HL-60 (cell line): Measurements from ENCODE around the gene PRRX1.

Source experiments
- DNase-seq, 2 experiments: peaks; one replicate each; pipeline ENCODE4 v3.0.0-alpha.2; 2010 to 2020; ENCODE audit warnings: low read depth in 1 of 2, low spot score in 1 of 2
- H3K27ac ChIP-seq: fragments of 250-450 bp; sonication (Bioruptor Pico); replicated peaks from 2 replicates; pipeline ENCODE4 v1.5.1; 2020; ENCODE audit warnings: mild to moderate bottlenecking, moderate library complexity
- H3K27me3 ChIP-seq: fragments of 250-450 bp; sonication (Bioruptor Pico); 2 replicates; pipeline ENCODE4 v1.5.1; 2021; ENCODE audit warnings: mild to moderate bottlenecking, moderate library complexity; ENCODE audit not compliant: insufficient read depth, poor library complexity, severe bottlenecking
- H3K4me3 ChIP-seq: replicated peaks from 2 replicates; pipeline ENCODE4 v1.5.1; 2011; ENCODE audit warnings: mild to moderate bottlenecking, control low read depth, low read length; ENCODE audit not compliant: insufficient read depth
- CTCF ChIP-seq: IDR thresholded peaks from one replicate; pipeline ENCODE4 v1.5.1; 2011; ENCODE audit warnings: low read length, control low read depth, inconsistent platforms; ENCODE audit not compliant: insufficient read depth
- GABPA ChIP-seq: IDR thresholded peaks from 2 replicates; pipeline ENCODE4 v1.6.1; 2012; ENCODE audit warnings: low read depth
- POLR2AphosphoS5 ChIP-seq: IDR thresholded peaks from 2 replicates; pipeline ENCODE4 v1.6.1; 2012; ENCODE audit warnings: low read depth
- REST ChIP-seq: IDR thresholded peaks from 2 replicates; pipeline ENCODE4 v1.6.1; 2012; ENCODE audit warnings: low read depth; ENCODE audit not compliant: insufficient replicate concordance
- SPI1 ChIP-seq: IDR thresholded peaks from 2 replicates; pipeline ENCODE4 v1.6.1; 2012; ENCODE audit warnings: low read depth, mild to moderate bottlenecking, borderline replicate concordance

PRRX1 gene

GRCh38 chr1:170707117-170707516, 43.2 kb downstream of the PRRX1 start:
- DNase-seq: no peak
- H3K27ac ChIP-seq: no peak overlapping the region
- TF ChIP-seq SPI1: no peak
- no peak for TF ChIP-seq POLR2AphosphoS5
- TF ChIP-seq REST: no peak
- TF ChIP-seq GABPA: no peak
- TF ChIP-seq CTCF: no peak
- H3K4me3 ChIP-seq: no peak overlapping the region
- H3K27me3 ChIP-seq: no peaks in the 10 kb centered on the region

- no peak for DNase-seq
- H3K4me3 ChIP-seq: no peak overlapping the region
- no peaks in the 10 kb centered on the region for H3K27me3 ChIP-seq
- H3K27ac ChIP-seq: no peak overlapping the region
- TF ChIP-seq REST (no peak), POLR2AphosphoS5 (no peak), GABPA (no peak), CTCF (no peak), SPI1 (no peak)
Observed at GRCh38 chr1:170707959-170708655, 44.2 kb downstream of the PRRX1 start.

GRCh38 chr1:170711682-170712081, 47.8 kb downstream of the PRRX1 start:
- TF ChIP-seq GABPA (no peak), CTCF (no peak), SPI1 (no peak), POLR2AphosphoS5 (no peak), REST (no peak)
- no peaks in the 10 kb centered on the region for H3K27me3 ChIP-seq
- no peak overlapping the region for H3K27ac ChIP-seq
- no peak for DNase-seq
- no peak overlapping the region for H3K4me3 ChIP-seq
